ENCODE measurements around the gene PTPRM.

Gene PTPRM

GRCh38 chr18:7812431-7813063 lies 245.4 kb downstream of the PTPRM start:
- H3K36me3 Mint-ChIP-seq (ENCODE audit: low read depth), result no peaks in the 10 kb centered on the region
- no peak overlapping the region for H3K27ac Mint-ChIP-seq
- H3K4me3 Mint-ChIP-seq, result no peak overlapping the region
- intact Hi-C loops (cut with micrococcal nuclease), result no loop called here
- H3K27me3 Mint-ChIP-seq, result no peaks in the 10 kb centered on the region
- H3K4me1 Mint-ChIP-seq (ENCODE audit: low read depth), result no peaks in the 10 kb centered on the region
- peaks cover 33% of the 10 kb centered on the region for H3K9me3 Mint-ChIP-seq

GRCh38 chr18:7813131-7813530 lies 246.0 kb downstream of the PTPRM start:
- no peak overlapping the region for H3K27ac Mint-ChIP-seq
- H3K36me3 Mint-ChIP-seq (ENCODE audit: low read depth), result no peaks in the 10 kb centered on the region
- no peak overlapping the region for H3K4me3 Mint-ChIP-seq
- H3K4me1 Mint-ChIP-seq (ENCODE audit: low read depth), result no peaks in the 10 kb centered on the region
- peaks cover 33% of the 10 kb centered on the region for H3K9me3 Mint-ChIP-seq
- H3K27me3 Mint-ChIP-seq, result no peaks in the 10 kb centered on the region
- intact Hi-C loops (cut with micrococcal nuclease), result no loop called here

GRCh38 chr18:7814754-7815315 lies 247.7 kb downstream of the PTPRM start:
- H3K9me3 Mint-ChIP-seq, result peaks cover 33% of the 10 kb centered on the region
- no peaks in the 10 kb centered on the region for H3K36me3 Mint-ChIP-seq (ENCODE audit: low read depth)
- intact Hi-C loops (cut with micrococcal nuclease), result no loop called here

GRCh38 chr18:7815787-7816186 lies 248.7 kb downstream of the PTPRM start:
- H3K36me3 Mint-ChIP-seq (ENCODE audit: low read depth), result no peaks in the 10 kb centered on the region
- no peaks in the 10 kb centered on the region for H3K4me1 Mint-ChIP-seq (ENCODE audit: low read depth)
- peaks cover 33% of the 10 kb centered on the region for H3K9me3 Mint-ChIP-seq
- intact Hi-C loops (cut with micrococcal nuclease), result no loop called here
- no peaks in the 10 kb centered on the region for H3K27me3 Mint-ChIP-seq
- H3K4me3 Mint-ChIP-seq, result no peak overlapping the region
- no peak overlapping the region for H3K27ac Mint-ChIP-seq

More at GRCh38 chr18:7814754-7815315, 247.7 kb downstream of the PTPRM start:
- Mint-ChIP-seq H3K27ac (no peak overlapping the region), H3K27me3 (no peaks in the 10 kb centered on the region), H3K4me1 (ENCODE audit: low read depth) (no peaks in the 10 kb centered on the region), H3K4me3 (no peak overlapping the region)

DNA sequence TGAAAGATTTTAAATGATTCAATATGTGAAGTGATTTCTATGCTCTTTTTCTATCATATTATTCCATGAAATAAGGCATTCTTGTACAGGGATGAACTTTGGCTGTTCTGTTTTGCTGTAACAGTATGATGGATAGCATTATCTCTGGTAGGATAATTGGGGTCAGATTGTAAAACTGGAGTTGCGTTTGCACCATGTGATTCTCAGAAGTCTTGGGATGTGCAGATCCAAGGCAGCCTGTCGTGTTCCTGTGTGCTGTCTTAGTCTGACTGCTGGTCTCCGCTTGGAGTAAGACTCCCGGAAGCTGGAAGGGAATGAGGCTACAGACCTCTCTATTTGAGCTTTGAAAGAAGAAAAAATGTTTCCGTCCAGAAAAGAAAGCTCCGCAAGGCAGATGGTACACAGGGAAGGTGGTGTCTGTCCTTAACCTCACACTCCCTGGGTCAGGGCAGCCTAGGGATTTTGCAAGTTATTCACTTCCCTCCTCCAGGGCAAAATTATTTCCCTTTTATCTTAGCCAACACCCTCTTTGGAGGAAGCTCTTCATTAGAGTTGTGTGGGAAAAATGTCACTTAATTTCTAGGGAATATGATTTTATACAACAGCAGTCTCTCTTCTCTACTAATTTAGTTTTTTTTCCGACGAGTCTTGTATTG lies 250.6 kb downstream of the PTPRM start:
- H3K27me3 Mint-ChIP-seq, result no peaks in the 10 kb centered on the region
- H3K9me3 Mint-ChIP-seq, result peaks cover 31% of the 10 kb centered on the region
- no peaks in the 10 kb centered on the region for H3K36me3 Mint-ChIP-seq (ENCODE audit: low read depth)
- no peaks in the 10 kb centered on the region for H3K4me1 Mint-ChIP-seq (ENCODE audit: low read depth)
- H3K4me3 Mint-ChIP-seq, result no peak overlapping the region
- intact Hi-C loops (cut with micrococcal nuclease), result no loop called here
- no peak overlapping the region for H3K27ac Mint-ChIP-seq

DNA sequence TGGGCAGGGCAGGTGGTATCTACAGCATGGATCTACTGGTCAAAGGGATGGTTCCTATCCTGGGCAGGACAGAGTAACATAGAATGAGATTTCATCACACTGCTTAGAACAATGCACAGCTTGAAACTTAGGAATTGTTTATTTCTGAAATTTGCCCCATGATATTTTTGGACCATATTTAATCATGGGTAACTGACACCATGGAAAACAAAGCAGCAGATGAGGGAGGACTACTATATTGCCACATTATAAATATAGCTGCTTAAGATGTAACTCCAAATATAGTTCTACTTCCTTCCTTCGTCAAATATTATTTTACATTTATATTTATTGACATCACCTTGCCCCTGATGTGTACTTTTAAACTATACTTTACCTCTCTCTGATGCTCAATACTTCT lies 254.7 kb downstream of the PTPRM start:
- Mint-ChIP-seq H3K36me3 (ENCODE audit: low read depth) (no peaks in the 10 kb centered on the region), H3K27me3 (no peaks in the 10 kb centered on the region), H3K27ac (no peak overlapping the region), H3K4me3 (no peak overlapping the region), H3K4me1 (ENCODE audit: low read depth) (no peaks in the 10 kb centered on the region), H3K9me3 (no peaks in the 10 kb centered on the region)
- intact Hi-C loops (cut with micrococcal nuclease), result no loop called here

- no peak overlapping the region for H3K4me3 Mint-ChIP-seq
- no peaks in the 10 kb centered on the region for H3K27me3 Mint-ChIP-seq
- no peak overlapping the region for H3K27ac Mint-ChIP-seq
- intact Hi-C loops (cut with micrococcal nuclease), result no loop called here
- H3K9me3 Mint-ChIP-seq, result no peaks in the 10 kb centered on the region
- no peaks in the 10 kb centered on the region for H3K4me1 Mint-ChIP-seq (ENCODE audit: low read depth)
- H3K36me3 Mint-ChIP-seq (ENCODE audit: low read depth), result no peaks in the 10 kb centered on the region
Observed at GRCh38 chr18:7822435-7823331, 255.6 kb downstream of the PTPRM start.

- H3K4me3 Mint-ChIP-seq, result no peak overlapping the region
- H3K36me3 Mint-ChIP-seq (ENCODE audit: low read depth), result no peaks in the 10 kb centered on the region
- intact Hi-C loops (cut with micrococcal nuclease), result no loop called here
- H3K9me3 Mint-ChIP-seq, result no peaks in the 10 kb centered on the region
- H3K27ac Mint-ChIP-seq, result no peak overlapping the region
- H3K4me1 Mint-ChIP-seq (ENCODE audit: low read depth), result no peaks in the 10 kb centered on the region
- no peaks in the 10 kb centered on the region for H3K27me3 Mint-ChIP-seq
Observed at GRCh38 chr18:7824970-7825369, 257.9 kb downstream of the PTPRM start.

GRCh38 chr18:7830468-7830867 lies 263.4 kb downstream of the PTPRM start:
- Mint-ChIP-seq H3K36me3 (ENCODE audit: low read depth) (no peaks in the 10 kb centered on the region), H3K4me3 (no peak overlapping the region), H3K27me3 (no peaks in the 10 kb centered on the region), H3K27ac (no peak overlapping the region), H3K4me1 (ENCODE audit: low read depth) (no peaks in the 10 kb centered on the region), H3K9me3 (peaks cover 2% of the 10 kb centered on the region)
- intact Hi-C loops (cut with micrococcal nuclease), result no loop called here

DNA sequence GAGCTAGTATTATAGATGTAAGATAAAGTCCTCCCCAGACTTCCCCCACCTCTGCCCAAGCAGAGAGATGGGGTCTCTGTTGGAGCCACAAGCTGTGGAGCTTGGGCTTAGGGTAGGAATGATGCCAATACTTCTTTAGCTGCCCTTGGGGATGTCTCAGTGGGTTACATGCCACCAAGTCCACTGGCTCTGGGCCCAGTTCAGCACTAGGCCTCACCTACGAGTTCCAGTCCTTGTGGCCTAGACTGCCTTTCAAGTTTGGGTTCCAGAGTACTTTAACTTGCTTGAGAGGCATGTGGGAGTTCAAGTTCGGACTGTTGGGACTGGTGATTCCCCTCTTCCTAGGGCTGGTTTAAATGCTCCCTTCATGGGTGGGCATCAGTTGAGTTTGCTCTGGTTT lies 272.4 kb downstream of the PTPRM start:
- Mint-ChIP-seq H3K36me3 (ENCODE audit: low read depth) (no peaks in the 10 kb centered on the region), H3K4me3 (no peak overlapping the region), H3K27ac (no peak overlapping the region), H3K4me1 (ENCODE audit: low read depth) (no peaks in the 10 kb centered on the region), H3K27me3 (no peaks in the 10 kb centered on the region), H3K9me3 (peaks cover 32% of the 10 kb centered on the region)
- intact Hi-C loops (cut with micrococcal nuclease), result no loop called here

DNA sequence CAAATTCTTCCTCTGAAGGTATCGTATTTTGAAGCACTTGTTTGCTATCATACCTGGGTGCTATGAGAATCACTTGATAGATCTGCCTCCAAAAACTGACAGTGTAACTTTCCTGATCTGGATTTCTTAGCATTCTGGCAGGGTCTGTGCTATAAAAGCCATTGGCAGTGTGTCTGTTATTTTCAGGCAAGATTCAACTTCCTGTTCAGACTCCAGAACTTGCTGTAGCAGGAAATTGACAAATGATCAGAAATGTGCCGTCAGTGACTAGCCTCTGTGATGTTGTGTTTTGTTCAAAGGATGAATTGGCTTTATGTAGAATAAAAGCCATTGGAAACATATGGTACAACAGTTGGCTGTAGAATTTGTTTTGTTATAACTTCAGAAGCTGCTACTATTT lies 273.3 kb downstream of the PTPRM start:
- Mint-ChIP-seq H3K36me3 (ENCODE audit: low read depth) (no peaks in the 10 kb centered on the region), H3K27me3 (no peaks in the 10 kb centered on the region), H3K4me3 (no peak overlapping the region), H3K4me1 (ENCODE audit: low read depth) (no peaks in the 10 kb centered on the region), H3K27ac (no peak overlapping the region), H3K9me3 (peaks cover 35% of the 10 kb centered on the region)
- intact Hi-C loops (cut with micrococcal nuclease), result no loop called here

DNA sequence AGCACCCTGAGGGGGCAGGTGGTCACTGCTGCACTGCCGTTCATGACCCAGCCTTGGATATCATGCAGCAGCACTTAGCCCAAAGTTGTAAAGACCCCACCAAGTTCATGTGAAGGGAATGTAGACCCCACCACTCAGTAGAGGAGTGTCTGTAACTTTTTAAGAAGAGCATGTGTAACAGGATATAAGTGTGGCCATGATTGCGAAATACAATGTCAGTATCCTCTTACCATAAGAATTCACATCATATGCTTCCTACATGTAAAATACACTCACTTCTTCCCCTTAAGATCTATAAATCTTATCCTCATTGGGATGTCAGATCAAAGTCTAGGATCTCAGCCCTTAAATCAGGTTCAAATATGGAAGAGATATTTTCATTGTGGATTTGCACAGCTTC lies 276.9 kb downstream of the PTPRM start:
- intact Hi-C loops (cut with micrococcal nuclease), result no loop called here
- no peaks in the 10 kb centered on the region for H3K4me1 Mint-ChIP-seq (ENCODE audit: low read depth)
- peaks cover 23% of the 10 kb centered on the region for H3K9me3 Mint-ChIP-seq
- no peak overlapping the region for H3K4me3 Mint-ChIP-seq
- H3K27me3 Mint-ChIP-seq, result no peaks in the 10 kb centered on the region
- no peaks in the 10 kb centered on the region for H3K36me3 Mint-ChIP-seq (ENCODE audit: low read depth)
- H3K27ac Mint-ChIP-seq, result no peak overlapping the region

DNA sequence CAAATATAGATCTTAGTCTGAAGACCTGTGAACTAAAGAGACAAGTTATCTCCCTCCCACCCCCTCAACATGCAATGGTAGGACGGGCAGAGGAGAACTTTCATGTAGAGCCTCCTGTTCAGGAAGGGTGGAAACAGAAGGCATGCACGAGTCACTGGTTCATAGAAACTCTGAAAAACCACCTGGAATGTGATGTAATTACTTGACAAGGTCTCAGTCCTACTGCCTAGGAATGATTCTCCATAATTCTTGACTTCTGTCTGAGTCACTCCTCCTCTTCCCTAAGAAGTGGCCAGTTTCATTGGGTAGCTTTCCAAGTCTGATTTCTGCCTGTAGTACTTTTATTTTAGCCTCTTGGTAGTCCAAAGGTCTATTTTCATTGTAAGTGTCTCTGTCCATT lies 277.3 kb downstream of the PTPRM start:
- Mint-ChIP-seq H3K36me3 (ENCODE audit: low read depth) (no peaks in the 10 kb centered on the region), H3K4me3 (no peak overlapping the region), H3K27me3 (no peaks in the 10 kb centered on the region), H3K27ac (no peak overlapping the region), H3K9me3 (peaks cover 23% of the 10 kb centered on the region), H3K4me1 (ENCODE audit: low read depth) (no peaks in the 10 kb centered on the region)
- intact Hi-C loops (cut with micrococcal nuclease), result no loop called here

DNA sequence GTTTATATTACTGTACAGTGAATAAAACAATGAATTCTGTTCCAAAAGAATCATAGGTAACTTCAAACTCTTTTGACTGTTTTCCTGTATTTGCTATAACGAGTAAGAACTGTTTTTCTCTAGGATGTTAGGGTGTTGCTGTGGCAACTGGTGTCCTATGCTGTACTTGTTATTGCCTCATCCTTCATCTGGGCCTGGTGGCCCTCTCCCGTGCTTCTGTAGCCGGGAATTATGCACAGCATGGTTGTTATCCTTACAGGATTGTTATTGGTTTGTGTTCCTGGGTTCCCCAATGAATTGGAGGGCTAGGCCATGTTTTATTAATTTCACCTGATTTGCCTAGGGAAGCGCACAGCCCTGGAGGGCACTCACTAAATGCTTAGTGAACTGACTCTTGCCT lies 279.2 kb downstream of the PTPRM start:
- intact Hi-C loops (cut with micrococcal nuclease), result no loop called here
- no peaks in the 10 kb centered on the region for H3K27me3 Mint-ChIP-seq
- no peaks in the 10 kb centered on the region for H3K4me1 Mint-ChIP-seq (ENCODE audit: low read depth)
- no peak overlapping the region for H3K4me3 Mint-ChIP-seq
- peaks cover 23% of the 10 kb centered on the region for H3K9me3 Mint-ChIP-seq
- H3K27ac Mint-ChIP-seq, result no peak overlapping the region
- no peaks in the 10 kb centered on the region for H3K36me3 Mint-ChIP-seq (ENCODE audit: low read depth)
